Measurements from ENCODE around the gene AGTPBP1. TPM values are rescaled to one million over a fixed set of nuclear protein-coding genes. Genes with fewer than 3 reads are reported as not detected.

Gene AGTPBP1
- total RNA-seq, 2 donors from 2014 or later, result 10.0 to 10.5 TPM

DNA sequence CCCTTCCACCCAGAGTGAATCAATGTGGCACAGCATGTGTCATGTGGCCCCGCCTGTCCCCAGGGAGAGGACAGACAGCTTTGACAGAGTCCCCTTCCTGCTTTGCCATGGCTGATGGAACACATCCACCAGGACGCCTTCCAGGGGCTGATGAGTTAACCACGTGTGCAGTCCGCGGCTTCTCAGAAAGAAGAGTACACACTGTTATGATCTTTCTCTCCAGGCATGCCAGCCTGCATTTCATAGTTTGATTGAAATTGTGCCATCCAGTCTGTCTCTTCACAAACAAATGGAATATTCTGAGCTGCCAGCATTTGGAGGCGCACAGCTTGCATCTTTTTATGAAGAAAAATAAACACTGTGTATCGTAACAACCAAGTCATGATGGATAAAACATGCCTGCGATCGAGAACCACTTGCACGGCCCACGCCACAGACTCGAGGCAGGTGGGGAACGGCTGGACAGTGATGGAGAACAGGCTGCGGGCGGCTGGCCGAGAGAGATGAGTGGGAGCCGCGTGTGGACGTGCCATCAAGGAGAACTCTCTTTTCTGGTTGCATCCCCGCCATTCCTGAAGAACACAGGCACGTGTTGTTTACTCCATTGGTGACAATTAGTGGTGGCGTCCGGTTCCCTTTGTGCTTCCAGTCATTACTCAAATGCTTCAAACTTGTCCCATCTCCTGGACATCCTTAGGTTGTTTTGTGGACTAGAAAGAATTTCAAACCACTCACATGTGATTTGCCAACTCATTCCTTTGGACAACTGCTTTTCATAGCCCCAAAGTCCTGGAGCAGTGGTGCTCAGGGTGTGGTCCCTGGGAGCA, 220.2 kb downstream of the AGTPBP1 start:
- Histone ChIP-seq H3K27ac (peak overlapping the region in 1 of 2 donors; percentile 61), H3K36me3 (no peaks in the 10 kb centered on the region), H3K9me3 (no peaks in the 10 kb centered on the region), H3K27me3 (replicated peaks; ENCODE audit: insufficient read depth) (no peaks in the 10 kb centered on the region), H3K4me3 (no peak overlapping the region), H3K4me1 (replicated peaks) (peaks cover 3% of the 10 kb centered on the region)
- TF ChIP-seq, protein P1, sequence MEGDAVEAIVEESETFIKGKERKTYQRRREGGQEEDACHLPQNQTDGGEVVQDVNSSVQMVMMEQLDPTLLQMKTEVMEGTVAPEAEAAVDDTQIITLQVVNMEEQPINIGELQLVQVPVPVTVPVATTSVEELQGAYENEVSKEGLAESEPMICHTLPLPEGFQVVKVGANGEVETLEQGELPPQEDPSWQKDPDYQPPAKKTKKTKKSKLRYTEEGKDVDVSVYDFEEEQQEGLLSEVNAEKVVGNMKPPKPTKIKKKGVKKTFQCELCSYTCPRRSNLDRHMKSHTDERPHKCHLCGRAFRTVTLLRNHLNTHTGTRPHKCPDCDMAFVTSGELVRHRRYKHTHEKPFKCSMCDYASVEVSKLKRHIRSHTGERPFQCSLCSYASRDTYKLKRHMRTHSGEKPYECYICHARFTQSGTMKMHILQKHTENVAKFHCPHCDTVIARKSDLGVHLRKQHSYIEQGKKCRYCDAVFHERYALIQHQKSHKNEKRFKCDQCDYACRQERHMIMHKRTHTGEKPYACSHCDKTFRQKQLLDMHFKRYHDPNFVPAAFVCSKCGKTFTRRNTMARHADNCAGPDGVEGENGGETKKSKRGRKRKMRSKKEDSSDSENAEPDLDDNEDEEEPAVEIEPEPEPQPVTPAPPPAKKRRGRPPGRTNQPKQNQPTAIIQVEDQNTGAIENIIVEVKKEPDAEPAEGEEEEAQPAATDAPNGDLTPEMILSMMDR (IDR thresholded peaks at IDR 0.05), result no peak
- no peak for TF ChIP-seq POLR2A (IDR thresholded peaks at IDR 0.05)
- peak; percentile 74 for TF ChIP-seq POLR2AphosphoS5 (IDR thresholded peaks at IDR 0.05)
- intact Hi-C loops (cut with DNase I), result no loop called here
- DNase-seq (ENCODE audit: low spot score), result peak; percentile 72
- WGBS, result 64% methylated on average over 23 of the region's 23 CpGs

DNA sequence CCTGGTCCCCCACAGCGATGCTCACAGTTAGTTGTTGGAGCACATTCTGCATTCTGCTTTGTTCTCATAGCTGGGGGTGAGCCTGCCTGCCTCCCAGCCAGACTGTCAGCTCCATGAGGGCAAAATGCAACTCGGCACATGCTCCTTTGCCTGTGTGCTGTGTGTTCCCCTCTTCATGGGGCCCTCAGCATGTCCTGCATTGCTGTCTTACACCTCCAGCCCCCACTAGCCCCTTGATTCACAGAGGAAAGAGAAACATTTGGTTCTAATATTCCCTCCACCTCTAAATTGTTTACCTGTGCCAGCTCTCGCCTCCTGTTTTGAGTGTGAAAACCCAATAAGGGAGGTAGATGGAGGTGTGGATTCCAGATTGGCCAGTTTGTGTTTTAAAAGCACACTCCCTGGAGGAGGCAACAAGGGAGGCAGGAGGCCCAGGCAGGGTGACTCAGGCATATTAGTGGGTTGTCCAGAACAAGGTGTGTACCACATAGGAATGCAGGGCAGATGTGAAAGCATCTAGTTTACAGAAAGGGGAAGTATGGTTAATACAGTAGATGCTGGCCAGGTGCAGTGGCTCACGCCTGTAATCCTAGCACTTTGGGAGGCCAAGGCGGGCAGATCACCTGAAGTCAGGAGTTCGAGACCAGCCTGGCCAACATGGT, 224.6 kb downstream of the AGTPBP1 start:
- H3K4me3 ChIP-seq, result no peak overlapping the region
- 91% methylated on average over 6 of the region's 6 CpGs for WGBS
- no peaks in the 10 kb centered on the region for H3K36me3 ChIP-seq
- no peaks in the 10 kb centered on the region for H3K9me3 ChIP-seq
- TF ChIP-seq, protein P1 (IDR thresholded peaks at IDR 0.05), result no peak
- TF ChIP-seq POLR2AphosphoS5 (IDR thresholded peaks at IDR 0.05) (no peak), POLR2A (IDR thresholded peaks at IDR 0.05) (no peak)
- H3K27me3 ChIP-seq (replicated peaks; ENCODE audit: insufficient read depth), result no peaks in the 10 kb centered on the region
- no peak overlapping the region for H3K27ac ChIP-seq
- H3K4me1 ChIP-seq (replicated peaks), result no peaks in the 10 kb centered on the region
- DNase-seq (ENCODE audit: low spot score), result no peak
- intact Hi-C loops (cut with DNase I), result no loop called here

DNA sequence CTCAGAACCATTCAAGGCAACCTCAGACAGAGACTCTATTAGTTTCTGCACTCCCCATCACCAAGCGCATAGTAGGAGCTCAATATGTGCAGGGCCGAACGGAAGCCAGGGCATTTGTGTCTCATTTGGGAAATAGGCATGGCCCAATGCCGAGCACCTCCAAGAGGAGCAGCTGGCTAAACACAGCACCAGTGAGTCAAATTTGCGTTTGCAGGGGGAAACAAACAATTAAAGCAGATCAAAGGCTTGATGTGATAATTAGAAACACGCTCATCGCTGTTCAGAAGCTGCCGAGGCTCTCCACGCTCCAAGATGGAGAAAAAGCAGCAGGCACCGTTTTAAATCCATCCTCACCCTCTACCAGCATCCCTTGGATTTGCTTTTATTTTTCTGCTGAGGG, 225.3 kb downstream of the AGTPBP1 start:
- intact Hi-C loops (cut with DNase I), result no loop called here
- Histone ChIP-seq H3K27me3 (replicated peaks; ENCODE audit: insufficient read depth) (no peaks in the 10 kb centered on the region), H3K4me3 (no peak overlapping the region), H3K4me1 (replicated peaks) (no peaks in the 10 kb centered on the region), H3K9me3 (no peaks in the 10 kb centered on the region), H3K27ac (no peak overlapping the region), H3K36me3 (no peaks in the 10 kb centered on the region)
- 44% methylated on average over 10 of the region's 10 CpGs for WGBS
- TF ChIP-seq, protein P1 (IDR thresholded peaks at IDR 0.05), result no peak
- TF ChIP-seq POLR2AphosphoS5 (IDR thresholded peaks at IDR 0.05) (no peak), POLR2A (IDR thresholded peaks at IDR 0.05) (no peak)
- DNase-seq (ENCODE audit: low spot score), result no peak

DNA sequence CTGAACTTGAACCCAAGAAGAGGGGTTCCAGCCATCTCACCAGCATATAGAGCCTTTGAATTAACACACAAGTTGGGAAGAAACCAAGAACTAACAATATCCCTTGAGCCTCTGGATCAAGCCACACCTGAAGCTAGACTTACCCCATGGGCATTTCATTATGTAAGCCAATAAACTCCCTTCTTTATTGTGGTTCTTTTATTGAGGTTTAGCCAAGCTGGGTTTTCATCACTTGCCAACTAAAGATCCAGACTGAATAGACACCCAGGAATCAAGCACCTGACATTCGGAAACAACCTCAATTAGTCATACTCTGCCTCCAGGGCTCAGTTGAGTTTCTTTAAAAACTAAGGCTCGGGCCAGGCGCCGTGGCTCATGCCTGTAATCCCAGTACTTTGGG, 226.7 kb downstream of the AGTPBP1 start:
- Histone ChIP-seq H3K4me1 (replicated peaks) (no peaks in the 10 kb centered on the region), H3K9me3 (no peaks in the 10 kb centered on the region), H3K27ac (no peak overlapping the region), H3K4me3 (no peak overlapping the region), H3K36me3 (no peaks in the 10 kb centered on the region), H3K27me3 (replicated peaks; ENCODE audit: insufficient read depth) (no peaks in the 10 kb centered on the region)
- DNase-seq (ENCODE audit: low spot score), result no peak
- TF ChIP-seq POLR2A (IDR thresholded peaks at IDR 0.05) (no peak), POLR2AphosphoS5 (IDR thresholded peaks at IDR 0.05) (no peak)
- TF ChIP-seq, protein P1 (IDR thresholded peaks at IDR 0.05), result no peak
- WGBS, result 59% methylated on average over 4 of the region's 4 CpGs
- intact Hi-C loops (cut with DNase I), result no loop called here
